Gastroesophageal sphincter (tissue), 3 donors: ENCODE measurements around the gene SETD5.

Experiments used
- CTCF ChIP-seq, 4 experiments: fragments of 200-600 bp in 2 of 4; fragments of 450-650 bp in 2 of 4; sonication (generic) in 1 of 4; IDR thresholded peaks; one replicate each; pipeline ENCODE4 v1.5.1; 2017 to 2019; ENCODE audit warnings: antibody characterized with exemption in 4 of 4, mild to moderate bottlenecking in 2 of 4, moderate library complexity in 2 of 4
- EP300 ChIP-seq: sonication (generic); formaldehyde crosslinking; IDR thresholded peaks from one replicate; pipeline ENCODE4 v1.6.1; 2017; ENCODE audit warnings: antibody characterized with exemption, mild to moderate bottlenecking
- POLR2A ChIP-seq, 2 donors: fragments of 450-650 bp; IDR thresholded peaks; one replicate each; pipeline ENCODE4 v1.6.1; 2017; ENCODE audit warnings: antibody characterized with exemption in 2 of 2, mild to moderate bottlenecking in 2 of 2, moderate library complexity in 1 of 2

- TF ChIP-seq EP300 (no peak), POLR2A (IDR thresholded peaks at IDR 0.05) (no peak), CTCF (IDR thresholded peaks at IDR 0.05) (peak in 1 of 4 experiments; percentile 4)
These were observed 7.3 kb downstream of the SETD5 start for GRCh38 chr3:9404680-9405079.
